Small intestine (tissue), 7 donors: ENCODE results near the gene SUMF1. TPM values are rescaled to one million over a fixed set of nuclear protein-coding genes. Genes with fewer than 3 reads are reported as not detected.

Experiments
- DNase-seq, 2 donors: peaks; one replicate each; pipeline versions ENCODE4 v3.0.0 to v3.0.0-alpha.2; 2013
- FAIRE-seq: peaks from 2 replicates; lab custom pipeline; 2012; peaks lifted over from hg19 to GRCh38; lab: Jason Lieb, UNC
- H3K27ac ChIP-seq, 3 donors: one replicate each; pipeline ENCODE4 v1.5.1; 2013; ENCODE audit warnings: low read length in 2 of 3, mild to moderate bottlenecking in 2 of 3, control low read depth in 1 of 3, inconsistent platforms in 1 of 3, low read depth in 1 of 3, moderate library complexity in 1 of 3
- H3K27me3 ChIP-seq, 3 donors: one replicate each; pipeline ENCODE4 v1.6.1; 2013; ENCODE audit warnings: low read length in 3 of 3, inconsistent platforms in 1 of 3; ENCODE audit not compliant: control insufficient read depth in 3 of 3, insufficient read depth in 3 of 3
- H3K36me3 ChIP-seq, 3 donors: one replicate each; pipeline ENCODE4 v1.6.1; 2013; ENCODE audit warnings: low read length in 3 of 3, inconsistent platforms in 1 of 3, low read depth in 1 of 3, mild to moderate bottlenecking in 1 of 3, moderate library complexity in 1 of 3; ENCODE audit not compliant: control insufficient read depth in 3 of 3, insufficient read depth in 2 of 3
- H3K4me1 ChIP-seq, 3 donors: one replicate each; pipeline ENCODE4 v1.6.1; 2013; ENCODE audit warnings: low read length in 2 of 3, inconsistent platforms in 1 of 3, low read depth in 1 of 3, mild to moderate bottlenecking in 1 of 3, moderate library complexity in 1 of 3; ENCODE audit not compliant: control insufficient read depth in 3 of 3, insufficient read depth in 2 of 3
- H3K4me3 ChIP-seq, 3 donors: one replicate each; pipeline ENCODE4 v1.5.1; 2013; ENCODE audit warnings: low read length in 3 of 3, control low read depth in 1 of 3, inconsistent platforms in 1 of 3, low read depth in 1 of 3, mild to moderate bottlenecking in 1 of 3, moderate library complexity in 1 of 3
- H3K9me3 ChIP-seq, 2 donors: one replicate each; pipeline ENCODE4 v1.6.1; 2013; ENCODE audit warnings: low read depth in 1 of 2, low read length in 1 of 2; ENCODE audit not compliant: control insufficient read depth in 2 of 2, insufficient read depth in 1 of 2
- WGBS, 3 donors: extraction: QIAGEN DNeasy Blood & Tissue Kit; methylation state at CpG; one replicate each; pipeline ENCODE4 v1.1.7; 2013; 5-methylcytosine and 5-hydroxymethylcytosine counted together
- polyA plus RNA-seq, 4 donors: library from polyadenylated mRNA; stranded (reverse) in 3 of 4; unstranded in 1 of 4; fragments of 200-250 nt in 3 of 4; fragments of 120-200 nt in 1 of 4; gene quantifications; one replicate each; pipeline versions ENCODE4 v1.2.1 to v1.2.3, GENCODE V29; 2013
- donor health status: healthy with polysubstance abuse.
- donor health status: control.
- donor health status: control.
- donor health status: Bipolar disorder and iron deficiency.
- donor health status: healthy.

SUMF1 gene
- polyA plus RNA-seq, 4 donors: 3.8 to 39.0 (median 14.4) TPM

DNA sequence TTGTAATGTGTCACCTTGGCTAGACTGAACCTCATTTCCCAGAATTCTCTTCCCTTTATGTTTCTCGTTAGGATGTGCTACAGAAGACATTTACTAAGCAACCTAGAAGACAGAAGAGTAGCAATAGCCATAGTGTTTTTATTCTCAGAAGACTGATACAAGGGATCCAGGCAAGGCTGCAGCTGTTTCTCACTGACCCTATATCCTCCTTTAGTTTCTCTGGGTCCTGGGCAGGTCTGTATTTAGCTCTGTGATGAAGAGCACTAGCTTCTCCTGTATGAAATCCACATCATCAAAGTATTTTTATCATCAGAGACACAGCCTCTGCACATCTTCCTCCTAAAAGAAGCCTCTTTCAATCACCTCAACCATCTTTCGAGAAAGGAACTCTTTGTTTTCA is 72.5 kb downstream of the SUMF1 start:
- Histone ChIP-seq H3K4me3 (no peak overlapping the region), H3K4me1 (peaks cover 0 to 45% (median 0%) of the 10 kb centered on the region in 3 donors), H3K27me3 (no peaks in the 10 kb centered on the region), H3K9me3 (peaks cover 0 to 13% of the 10 kb centered on the region in 2 donors), H3K36me3 (peaks cover 0 to 11% (median 0%) of the 10 kb centered on the region in 3 donors), H3K27ac (peak overlapping the region in 1 of 3 donors; percentile 16)
- DNase-seq (no peak), FAIRE-seq (no peak)
- WGBS, 3 donors: 93 to 94% (median 93%) methylated on average over 2 of the region's 2 CpGs

GRCh38 chr3:4394048-4394447 is 73.0 kb downstream of the SUMF1 start:
- Histone ChIP-seq H3K27ac (peak overlapping the region in 1 of 3 donors; percentile 16), H3K4me1 (peaks cover 0 to 43% (median 0%) of the 10 kb centered on the region in 3 donors), H3K4me3 (no peak overlapping the region), H3K9me3 (peaks cover 0 to 13% of the 10 kb centered on the region in 2 donors), H3K27me3 (no peaks in the 10 kb centered on the region), H3K36me3 (peaks cover 0 to 11% (median 0%) of the 10 kb centered on the region in 3 donors)
- FAIRE-seq: no peak
- peak in 1 of 2 donors; percentile 36 for DNase-seq
- 69 to 97% (median 89%) methylated on average over 3 of the region's 3 CpGs for WGBS, 3 donors

- Histone ChIP-seq H3K27ac (no peak overlapping the region), H3K27me3 (no peaks in the 10 kb centered on the region), H3K9me3 (peaks cover 0 to 13% of the 10 kb centered on the region in 2 donors), H3K4me3 (no peak overlapping the region), H3K36me3 (peaks cover 0 to 11% (median 0%) of the 10 kb centered on the region in 3 donors), H3K4me1 (peaks cover 0 to 32% (median 0%) of the 10 kb centered on the region in 3 donors)
- DNase-seq (no peak), FAIRE-seq (no peak)
- WGBS, 3 donors: 89 to 96% (median 92%) methylated on average over 5 of the region's 5 CpGs
Measured at GRCh38 chr3:4392992-4393391, 74.1 kb downstream of the SUMF1 start.

DNA sequence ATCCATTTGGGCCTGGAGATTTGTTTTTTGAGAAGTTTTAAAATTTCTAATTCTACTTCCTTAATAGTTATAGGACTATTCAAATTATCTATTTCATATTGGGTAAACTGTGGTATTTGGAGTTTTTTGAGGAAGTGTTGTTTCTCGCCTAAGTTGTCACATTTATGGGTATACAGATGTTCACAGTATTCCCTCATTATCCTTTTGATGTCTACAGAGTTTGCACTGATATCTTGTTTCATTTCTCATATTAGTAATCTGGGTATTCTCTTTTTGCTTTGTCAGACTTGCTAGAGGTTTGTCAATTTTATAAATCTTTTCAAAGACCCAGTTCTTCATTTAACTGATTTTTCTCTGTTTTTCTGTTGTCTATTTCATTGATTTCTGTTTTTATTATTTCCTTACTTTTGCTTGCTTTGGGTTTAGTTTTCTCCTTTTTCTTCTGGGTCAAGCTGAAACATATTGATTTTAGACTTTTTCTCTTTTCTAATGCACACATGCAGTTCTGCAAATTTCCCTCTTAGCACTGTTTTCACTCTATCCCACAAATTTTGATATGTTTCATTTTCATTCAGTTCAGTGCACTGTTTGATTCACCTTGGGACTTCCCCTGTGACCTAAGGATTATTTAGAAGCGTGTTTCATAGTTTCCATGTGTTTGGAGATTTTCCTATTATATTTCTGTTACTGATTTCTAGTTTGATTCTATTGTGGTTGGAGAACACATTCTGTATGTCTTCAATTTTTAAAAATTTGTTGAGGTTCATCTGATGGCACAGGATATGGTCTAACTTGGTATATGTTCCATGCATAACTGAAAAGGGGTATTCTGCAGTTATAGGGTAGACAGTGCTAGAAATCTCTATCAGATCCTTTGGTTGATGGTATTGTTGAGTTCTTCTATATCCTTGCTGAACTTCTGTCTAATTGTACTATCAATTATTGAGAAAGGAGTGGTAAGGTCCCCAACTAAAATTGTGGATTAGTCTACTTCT is 79.6 kb downstream of the SUMF1 start:
- peaks cover 0 to 8% of the 10 kb centered on the region in 2 donors for H3K9me3 ChIP-seq
- WGBS, 3 donors: 83 to 93% (median 92%) methylated on average over 2 of the region's 2 CpGs
- FAIRE-seq (no peak), DNase-seq (no peak)
- H3K27me3 ChIP-seq: no peaks in the 10 kb centered on the region
- no peak overlapping the region for H3K4me3 ChIP-seq
- peaks cover 0 to 7% (median 0%) of the 10 kb centered on the region in 3 donors for H3K36me3 ChIP-seq
- H3K4me1 ChIP-seq: no peaks in the 10 kb centered on the region
- no peak overlapping the region for H3K27ac ChIP-seq

- H3K27ac ChIP-seq: no peak overlapping the region
- H3K36me3 ChIP-seq: peaks cover 0 to 3% (median 0%) of the 10 kb centered on the region in 3 donors
- no peak overlapping the region for H3K4me3 ChIP-seq
- no peaks in the 10 kb centered on the region for H3K4me1 ChIP-seq
- 93 to 98% (median 96%) methylated on average over 6 of the region's 6 CpGs for WGBS, 3 donors
- no peaks in the 10 kb centered on the region for H3K27me3 ChIP-seq
- DNase-seq: no peak
- FAIRE-seq: no peak
- peaks cover 0 to 3% of the 10 kb centered on the region in 2 donors for H3K9me3 ChIP-seq
Measured at GRCh38 chr3:4385201-4385600, 81.9 kb downstream of the SUMF1 start.

- Histone ChIP-seq H3K9me3 (peaks cover 0 to 4% of the 10 kb centered on the region in 2 donors), H3K36me3 (peaks cover 0 to 3% (median 0%) of the 10 kb centered on the region in 3 donors), H3K27ac (no peak overlapping the region), H3K4me1 (no peaks in the 10 kb centered on the region), H3K4me3 (no peak overlapping the region), H3K27me3 (no peaks in the 10 kb centered on the region)
- 91 to 97% (median 95%) methylated on average over 4 of the region's 4 CpGs for WGBS, 3 donors
- no peak for DNase-seq
- no peak for FAIRE-seq
Measured at GRCh38 chr3:4380013-4380412, 87.1 kb downstream of the SUMF1 start.

DNA sequence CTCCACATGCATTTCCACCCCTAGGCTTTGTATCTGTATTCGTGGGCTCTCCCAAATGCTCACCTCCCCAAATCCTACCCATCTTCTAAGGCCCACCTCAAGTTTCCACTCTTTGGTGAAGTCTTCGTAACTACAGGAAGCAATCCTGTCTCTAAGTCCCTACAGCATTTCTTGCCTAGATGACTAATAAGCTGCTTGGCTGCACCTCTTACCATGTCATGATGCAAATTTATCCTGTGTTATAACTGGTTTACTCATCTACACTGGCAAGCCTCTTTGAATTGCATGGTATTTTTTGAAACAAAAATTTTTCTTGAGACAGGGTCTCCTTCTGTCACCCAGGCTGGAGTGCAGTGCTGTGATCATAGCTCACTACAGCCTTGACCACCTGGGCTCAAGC is 90.6 kb downstream of the SUMF1 start:
- Histone ChIP-seq H3K4me3 (no peak overlapping the region), H3K9me3 (peaks cover 0 to 7% of the 10 kb centered on the region in 2 donors), H3K27me3 (no peaks in the 10 kb centered on the region), H3K4me1 (no peaks in the 10 kb centered on the region), H3K27ac (no peak overlapping the region), H3K36me3 (peaks cover 0 to 3% (median 0%) of the 10 kb centered on the region in 3 donors)
- no peak for DNase-seq
- FAIRE-seq: no peak
- 90 to 93% (median 92%) methylated on average over 2 of the region's 2 CpGs for WGBS, 3 donors

GRCh38 chr3:4375911-4376310 is 91.2 kb downstream of the SUMF1 start:
- no peaks in the 10 kb centered on the region for H3K4me1 ChIP-seq
- 87 to 98% (median 92%) methylated on average over 2 of the region's 2 CpGs for WGBS, 3 donors
- H3K9me3 ChIP-seq: peaks cover 0 to 7% of the 10 kb centered on the region in 2 donors
- no peak for DNase-seq
- no peak overlapping the region for H3K4me3 ChIP-seq
- no peak overlapping the region for H3K27ac ChIP-seq
- peaks cover 0 to 3% (median 0%) of the 10 kb centered on the region in 3 donors for H3K36me3 ChIP-seq
- H3K27me3 ChIP-seq: no peaks in the 10 kb centered on the region
- FAIRE-seq: no peak
